ENCODE results near the gene HDX. TPM values are rescaled to one million over a fixed set of nuclear protein-coding genes. Genes with fewer than 3 reads are reported as not detected.

The HDX gene
- total and polyA plus RNA-seq, 8 donors = under 0.01 to 5.7 (median 1.1) TPM

- Histone ChIP-seq H3K27ac (no peak overlapping the region), H3K4me3 (no peak overlapping the region), H3K36me3 (no peaks in the 10 kb centered on the region), H3K4me1 (no peaks in the 10 kb centered on the region), H3K27me3 (no peaks in the 10 kb centered on the region), H3K9me3 (peaks cover 0 to 12% (median 4%) of the 10 kb centered on the region in 4 donors)
- no peak for DNase-seq
- intact Hi-C loops (cut with DNase I; ENCODE audit: low total_unique reads) = no loop called here
- TF ChIP-seq POLR2AphosphoS5 (IDR thresholded peaks at IDR 0.05) (no peak), EP300 (IDR thresholded peaks at IDR 0.05) (no peak), POLR2A (IDR thresholded peaks at IDR 0.05) (no peak)
- TF ChIP-seq, protein P1, sequence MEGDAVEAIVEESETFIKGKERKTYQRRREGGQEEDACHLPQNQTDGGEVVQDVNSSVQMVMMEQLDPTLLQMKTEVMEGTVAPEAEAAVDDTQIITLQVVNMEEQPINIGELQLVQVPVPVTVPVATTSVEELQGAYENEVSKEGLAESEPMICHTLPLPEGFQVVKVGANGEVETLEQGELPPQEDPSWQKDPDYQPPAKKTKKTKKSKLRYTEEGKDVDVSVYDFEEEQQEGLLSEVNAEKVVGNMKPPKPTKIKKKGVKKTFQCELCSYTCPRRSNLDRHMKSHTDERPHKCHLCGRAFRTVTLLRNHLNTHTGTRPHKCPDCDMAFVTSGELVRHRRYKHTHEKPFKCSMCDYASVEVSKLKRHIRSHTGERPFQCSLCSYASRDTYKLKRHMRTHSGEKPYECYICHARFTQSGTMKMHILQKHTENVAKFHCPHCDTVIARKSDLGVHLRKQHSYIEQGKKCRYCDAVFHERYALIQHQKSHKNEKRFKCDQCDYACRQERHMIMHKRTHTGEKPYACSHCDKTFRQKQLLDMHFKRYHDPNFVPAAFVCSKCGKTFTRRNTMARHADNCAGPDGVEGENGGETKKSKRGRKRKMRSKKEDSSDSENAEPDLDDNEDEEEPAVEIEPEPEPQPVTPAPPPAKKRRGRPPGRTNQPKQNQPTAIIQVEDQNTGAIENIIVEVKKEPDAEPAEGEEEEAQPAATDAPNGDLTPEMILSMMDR (IDR thresholded peaks at IDR 0.05) = no peak
- 60 to 71% (median 67%) methylated on average over 3 of the region's 3 CpGs for WGBS, 5 donors
Observed at GRCh38 chrX:84362184-84362838, 139.9 kb downstream of the HDX start.

DNA sequence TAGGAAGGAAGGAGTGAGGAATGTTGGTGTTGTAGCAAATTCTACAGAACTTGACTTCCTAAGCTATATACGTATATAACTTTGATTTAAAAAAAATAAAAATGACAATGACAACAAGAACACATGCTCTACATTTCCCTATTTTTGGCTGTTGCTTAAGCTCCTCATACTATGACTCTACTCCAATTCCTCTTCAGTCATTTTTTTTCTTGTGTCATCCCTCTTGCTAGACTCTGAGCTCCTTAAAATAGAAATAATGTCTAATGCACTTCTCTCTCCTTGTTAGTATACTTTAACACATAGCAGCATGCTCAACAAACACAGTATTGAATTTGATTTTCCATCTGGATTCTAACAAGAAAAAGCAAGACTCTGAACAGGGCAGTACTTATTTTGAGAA, 144.0 kb downstream of the HDX start:
- TF ChIP-seq, protein P1 (IDR thresholded peaks at IDR 0.05) = no peak
- no peak for TF ChIP-seq POLR2AphosphoS5 (IDR thresholded peaks at IDR 0.05)
- TF ChIP-seq EP300 (IDR thresholded peaks at IDR 0.05) = no peak
- TF ChIP-seq POLR2A (IDR thresholded peaks at IDR 0.05) = no peak
- Histone ChIP-seq H3K27ac (no peak overlapping the region), H3K9me3 (peaks cover 0 to 4% (median 0%) of the 10 kb centered on the region in 4 donors), H3K4me3 (no peak overlapping the region), H3K27me3 (no peaks in the 10 kb centered on the region), H3K36me3 (no peaks in the 10 kb centered on the region), H3K4me1 (no peaks in the 10 kb centered on the region)
- intact Hi-C loops (cut with DNase I; ENCODE audit: low total_unique reads) = no loop called here
- DNase-seq = no peak
- 49 to 90% (median 81%) methylated on average over 1 of the region's 1 CpG for WGBS, 5 donors

DNA sequence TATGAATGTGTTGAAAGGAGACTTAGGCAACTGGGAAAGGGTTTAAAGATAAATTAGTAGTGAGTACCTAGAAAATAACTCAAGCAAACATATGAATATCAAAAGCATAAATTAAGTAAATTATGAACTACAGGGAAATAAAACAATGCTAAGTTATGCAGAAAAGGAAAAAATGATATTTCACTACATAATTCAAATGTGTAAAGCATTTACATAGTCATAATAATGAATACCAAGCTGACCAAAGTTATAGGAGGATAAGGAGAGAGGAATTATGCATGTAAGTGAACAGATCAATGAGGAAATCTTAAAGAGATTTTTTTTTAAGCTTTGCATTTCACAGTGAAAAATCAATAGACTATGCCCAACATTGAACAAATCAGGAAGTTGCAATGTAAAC, 145.0 kb downstream of the HDX start:
- intact Hi-C loops (cut with DNase I; ENCODE audit: low total_unique reads) = no loop called here
- H3K4me1 ChIP-seq = no peaks in the 10 kb centered on the region
- H3K27me3 ChIP-seq = no peaks in the 10 kb centered on the region
- no peak for DNase-seq
- H3K9me3 ChIP-seq = peaks cover 0 to 4% (median 0%) of the 10 kb centered on the region in 4 donors
- no peak for TF ChIP-seq POLR2A (IDR thresholded peaks at IDR 0.05)
- TF ChIP-seq, protein P1 (IDR thresholded peaks at IDR 0.05) = no peak
- TF ChIP-seq POLR2AphosphoS5 (IDR thresholded peaks at IDR 0.05) = no peak
- no peak for TF ChIP-seq EP300 (IDR thresholded peaks at IDR 0.05)
- no peak overlapping the region for H3K27ac ChIP-seq
- H3K4me3 ChIP-seq = no peak overlapping the region
- H3K36me3 ChIP-seq = no peaks in the 10 kb centered on the region

DNA sequence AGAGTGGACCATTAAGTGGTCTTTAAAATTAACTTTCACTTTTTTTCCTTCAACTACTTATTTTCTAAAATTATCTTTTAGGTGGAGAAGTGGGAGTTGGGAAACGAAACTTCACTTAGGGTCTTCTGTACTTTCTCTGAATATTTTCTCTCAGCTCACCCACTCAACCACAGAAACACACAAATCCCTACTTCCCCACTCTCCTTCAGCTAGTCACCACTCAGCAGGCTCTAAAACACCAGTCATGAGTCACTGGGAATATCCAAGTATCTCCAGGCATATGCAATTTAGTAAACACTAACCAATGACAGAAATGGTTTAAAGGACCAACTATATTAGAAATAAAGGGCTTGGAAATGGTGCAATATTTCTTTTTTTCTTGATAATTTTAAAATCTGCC, 161.3 kb downstream of the HDX start:
- no peaks in the 10 kb centered on the region for H3K27me3 ChIP-seq
- no peaks in the 10 kb centered on the region for H3K4me1 ChIP-seq
- H3K27ac ChIP-seq = no peak overlapping the region
- intact Hi-C loops (cut with DNase I; ENCODE audit: low total_unique reads) = no loop called here
- no peak overlapping the region for H3K4me3 ChIP-seq
- no peaks in the 10 kb centered on the region for H3K36me3 ChIP-seq
- no peak for DNase-seq
- H3K9me3 ChIP-seq = no peaks in the 10 kb centered on the region
- 28 to 71% (median 57%) methylated on average over 1 of the region's 1 CpG for WGBS, 5 donors
- TF ChIP-seq, protein P1 (IDR thresholded peaks at IDR 0.05) = no peak
- TF ChIP-seq EP300 (IDR thresholded peaks at IDR 0.05) = no peak
- no peak for TF ChIP-seq POLR2AphosphoS5 (IDR thresholded peaks at IDR 0.05)
- TF ChIP-seq POLR2A (IDR thresholded peaks at IDR 0.05) = no peak

Data from stomach (tissue), 9 donors.